HTR-8/SVneo (cell line): ENCODE data around the gene MAPK9.
"Not testable (repeated sequence)": the region's sequence is repeated elsewhere in the genome, so short reads cannot be mapped to it uniquely, and the experiment has no call there.

Source experiments
- DNase-seq: peaks from one replicate; pipeline ENCODE4 v3.0.0; 2011; ENCODE audit warnings: low spot score, mixed read lengths; ENCODE audit not compliant: insufficient read length
- FAIRE-seq: peaks from 2 replicates; lab custom pipeline; 2011; peaks lifted over from hg19 to GRCh38; lab: Jason Lieb, UNC

Gene MAPK9

DNA sequence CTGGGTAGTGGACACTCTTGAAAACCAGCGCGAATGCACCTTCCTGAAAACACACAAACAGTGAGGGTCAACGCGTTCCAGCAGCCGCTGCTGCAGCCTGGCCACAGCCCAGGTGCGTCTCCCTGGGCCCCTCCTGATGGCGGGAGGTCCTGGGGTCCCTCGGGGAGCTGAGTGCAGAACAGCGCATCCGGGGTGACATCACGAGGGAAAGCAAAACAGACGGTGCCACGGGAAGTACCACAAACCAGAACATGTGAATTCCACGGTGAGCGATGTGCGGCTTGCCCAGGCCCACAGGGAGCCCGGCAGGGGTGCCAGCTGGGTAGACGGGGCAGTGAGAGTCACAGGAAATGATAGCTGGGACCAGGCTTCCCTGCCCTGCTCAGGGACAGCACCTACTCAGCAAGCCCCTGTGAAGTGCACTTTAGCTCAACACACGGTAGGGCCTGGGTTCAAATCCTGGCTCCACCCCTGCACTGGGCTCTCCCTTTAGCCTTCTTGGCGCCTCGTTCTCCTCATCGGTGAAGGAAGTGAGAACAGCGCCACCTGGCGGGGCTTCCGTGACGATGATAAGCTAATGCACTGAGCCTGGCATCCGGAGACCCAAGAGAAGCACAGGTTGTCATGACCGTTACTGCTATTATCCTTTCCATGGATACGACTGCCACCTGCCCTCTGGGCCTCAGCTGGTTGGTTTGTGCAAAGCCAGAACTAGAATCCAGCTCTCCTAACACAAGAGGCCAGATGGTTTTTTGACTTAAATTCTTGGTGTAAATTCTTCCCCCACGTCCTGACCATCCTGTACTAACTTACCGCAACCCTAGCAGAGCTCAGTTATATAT, 36.6 kb upstream of the MAPK9 start:
- FAIRE-seq (no peak), DNase-seq (peak; percentile 69)

DNA sequence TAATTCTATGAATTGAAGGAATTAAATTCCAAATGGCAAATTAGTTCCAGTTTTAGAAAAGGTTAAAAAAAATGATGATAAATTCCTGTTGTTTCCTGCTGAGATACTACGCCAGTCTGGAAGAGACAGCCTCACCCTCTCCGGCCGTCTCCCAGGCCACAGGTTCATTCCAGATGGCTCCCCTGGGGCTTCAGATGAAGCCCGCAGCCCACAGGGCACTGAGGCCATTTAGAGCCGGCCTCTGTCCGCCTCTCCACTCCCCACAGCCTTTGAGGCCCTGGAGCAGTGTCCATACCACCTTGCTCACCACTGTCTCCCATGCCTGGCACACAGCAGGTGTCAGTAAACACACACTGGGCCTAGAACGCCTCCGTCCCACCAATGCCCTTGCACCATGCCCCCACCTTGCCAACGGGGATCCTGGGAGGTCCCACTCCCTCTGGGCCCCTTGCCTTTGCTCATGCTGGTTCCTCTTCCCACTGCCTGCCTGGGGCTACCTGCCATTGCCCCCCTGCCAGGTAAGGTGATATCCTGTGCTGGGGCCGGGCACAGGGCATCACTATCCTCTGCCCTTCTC, 35.2 kb upstream of the MAPK9 start:
- no peak for DNase-seq
- no peak for FAIRE-seq

DNA sequence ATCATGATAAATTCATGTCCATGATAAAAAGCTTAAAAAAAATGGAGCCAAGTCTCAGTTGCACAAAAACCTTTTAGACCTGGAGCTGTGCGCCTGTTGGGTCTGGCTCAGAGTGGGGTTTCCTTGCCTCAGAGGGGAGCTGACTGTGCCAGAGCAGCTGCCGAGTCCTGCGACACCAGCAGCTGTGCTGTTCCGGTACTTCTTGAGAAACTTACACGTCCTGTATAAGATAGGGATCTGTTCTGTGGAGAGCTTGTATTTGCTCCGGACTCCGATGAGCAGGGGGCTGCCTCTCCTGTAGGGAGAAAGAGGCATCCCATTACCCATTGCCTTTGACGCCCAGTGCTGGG, 32.7 kb upstream of the MAPK9 start:
- FAIRE-seq (no peak), DNase-seq (no peak)

DNA sequence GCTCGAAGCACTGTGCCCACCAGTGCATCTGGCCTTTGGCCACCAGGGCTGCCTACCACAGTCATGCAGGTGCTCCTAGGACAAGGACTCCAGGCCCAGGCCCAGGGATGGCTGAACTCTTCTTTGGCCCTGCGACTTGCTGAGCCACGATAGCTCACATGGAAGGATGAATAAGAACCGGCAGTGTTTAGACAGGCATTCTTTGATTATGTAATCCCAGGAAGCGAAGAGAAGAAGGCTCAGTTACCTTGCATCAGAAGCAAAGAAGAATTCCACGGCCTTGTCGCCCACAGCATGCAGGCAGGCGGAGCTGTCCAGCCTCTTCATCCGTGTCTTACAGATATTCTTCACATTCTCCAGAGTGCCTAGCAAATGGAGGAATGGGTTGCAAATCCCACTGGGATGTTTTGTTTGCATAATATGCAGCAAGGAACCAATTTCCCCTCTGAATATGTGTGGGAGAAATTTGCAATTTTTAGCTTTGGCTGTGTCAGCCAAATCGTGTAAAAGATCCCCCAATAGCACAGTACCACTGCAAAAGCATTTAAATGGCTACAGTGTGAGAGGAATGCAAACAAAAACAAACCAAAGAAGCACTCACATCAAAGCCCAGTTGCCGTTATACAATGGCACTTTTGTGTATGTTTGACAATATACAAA, 32.2 kb upstream of the MAPK9 start:
- FAIRE-seq (no peak), DNase-seq (no peak)

DNA sequence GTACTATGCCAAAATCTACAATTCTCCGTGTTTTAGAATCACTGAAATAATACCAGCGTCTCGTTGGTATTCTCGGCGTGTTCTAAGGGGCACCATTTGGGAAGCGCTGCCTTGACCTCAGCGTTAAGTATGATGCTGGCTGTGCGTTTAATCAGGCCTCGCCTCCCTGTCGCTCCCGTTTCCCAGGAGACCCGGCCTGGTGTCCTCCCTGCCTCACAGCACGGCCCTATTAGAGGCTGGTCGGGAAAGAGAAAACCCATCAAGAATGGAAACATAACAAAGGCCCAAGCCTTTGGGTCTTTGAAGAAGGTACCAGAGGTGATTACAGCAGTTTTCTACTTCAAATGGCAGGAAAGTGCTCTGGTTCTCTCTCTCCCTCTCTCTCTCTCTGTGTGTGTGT, 31.3 kb upstream of the MAPK9 start:
- DNase-seq, result no peak
- no peak for FAIRE-seq

DNA sequence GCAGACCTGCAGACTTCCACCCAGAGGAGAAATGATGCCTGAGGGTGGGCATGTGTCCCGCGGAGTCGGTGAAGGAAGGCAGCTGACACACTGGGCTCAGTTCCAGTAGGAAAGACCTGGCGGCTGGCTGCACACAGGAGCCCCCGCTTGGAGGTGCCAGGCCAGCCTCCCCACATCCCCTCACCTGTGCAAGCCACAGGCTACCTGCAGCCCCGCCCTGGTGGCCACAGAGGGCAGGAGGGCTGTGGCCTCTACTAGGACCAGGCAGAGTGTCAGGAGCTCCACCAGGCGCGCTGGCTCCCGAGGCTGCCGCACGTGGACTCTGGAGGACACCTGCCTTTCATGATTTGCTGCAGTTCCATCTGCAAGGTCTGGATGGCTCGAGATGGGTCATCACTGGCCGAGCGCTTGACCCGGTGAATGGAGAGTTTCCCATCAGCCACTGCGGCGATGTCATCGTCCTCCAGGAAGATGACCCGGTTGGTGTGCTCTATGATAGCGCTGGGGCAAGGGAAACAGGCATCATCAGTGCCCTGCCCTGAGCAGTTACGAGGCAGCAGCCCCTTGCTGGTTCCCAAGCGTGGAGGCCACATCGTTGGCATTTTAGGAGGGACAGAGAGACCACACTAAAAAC, 26.7 kb upstream of the MAPK9 start:
- no peak for DNase-seq
- FAIRE-seq, result no peak

DNA sequence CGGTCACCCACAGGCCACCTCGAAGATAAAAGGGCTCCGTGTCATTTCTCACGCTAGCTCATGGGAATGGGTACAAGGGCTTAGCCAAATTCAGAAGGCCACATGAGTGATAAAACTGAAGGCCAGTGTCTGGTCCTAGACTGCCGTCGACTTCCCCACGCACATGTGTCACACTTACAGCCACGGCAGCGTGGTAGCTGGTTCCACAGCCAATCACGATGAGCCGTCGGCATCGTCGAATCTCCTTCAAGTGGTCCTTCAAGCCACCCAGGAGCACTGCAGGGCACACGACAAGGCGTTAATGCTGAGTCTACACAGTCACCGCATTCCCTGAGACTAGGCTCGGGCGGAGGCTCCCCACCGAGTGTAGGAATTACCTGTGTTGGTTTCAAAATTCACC, 24.7 kb upstream of the MAPK9 start:
- DNase-seq (no peak), FAIRE-seq (no peak)

DNA sequence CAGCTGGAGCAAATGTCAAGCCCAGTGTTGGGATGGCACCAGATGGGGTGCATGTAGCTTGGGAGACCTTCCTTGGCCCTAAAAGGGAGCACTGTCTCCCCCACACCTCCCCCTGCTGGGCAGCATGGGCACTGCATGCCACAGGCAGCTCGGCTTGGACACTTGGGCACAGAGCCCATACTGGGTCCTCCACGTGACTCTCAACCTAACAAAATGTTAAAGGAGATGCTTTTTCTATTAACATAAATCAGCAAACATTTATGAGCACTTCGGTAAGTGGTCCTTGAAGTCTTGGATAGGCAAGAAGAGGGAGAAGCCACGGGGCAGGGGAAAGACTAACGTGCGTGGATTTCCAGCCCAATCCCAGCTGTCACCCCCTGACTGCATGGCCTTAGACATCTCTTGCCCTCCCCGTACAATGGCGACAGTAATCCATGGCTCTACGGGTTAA, 23.9 kb upstream of the MAPK9 start:
- DNase-seq (peak; percentile 63), FAIRE-seq (peak; percentile 93)

DNA sequence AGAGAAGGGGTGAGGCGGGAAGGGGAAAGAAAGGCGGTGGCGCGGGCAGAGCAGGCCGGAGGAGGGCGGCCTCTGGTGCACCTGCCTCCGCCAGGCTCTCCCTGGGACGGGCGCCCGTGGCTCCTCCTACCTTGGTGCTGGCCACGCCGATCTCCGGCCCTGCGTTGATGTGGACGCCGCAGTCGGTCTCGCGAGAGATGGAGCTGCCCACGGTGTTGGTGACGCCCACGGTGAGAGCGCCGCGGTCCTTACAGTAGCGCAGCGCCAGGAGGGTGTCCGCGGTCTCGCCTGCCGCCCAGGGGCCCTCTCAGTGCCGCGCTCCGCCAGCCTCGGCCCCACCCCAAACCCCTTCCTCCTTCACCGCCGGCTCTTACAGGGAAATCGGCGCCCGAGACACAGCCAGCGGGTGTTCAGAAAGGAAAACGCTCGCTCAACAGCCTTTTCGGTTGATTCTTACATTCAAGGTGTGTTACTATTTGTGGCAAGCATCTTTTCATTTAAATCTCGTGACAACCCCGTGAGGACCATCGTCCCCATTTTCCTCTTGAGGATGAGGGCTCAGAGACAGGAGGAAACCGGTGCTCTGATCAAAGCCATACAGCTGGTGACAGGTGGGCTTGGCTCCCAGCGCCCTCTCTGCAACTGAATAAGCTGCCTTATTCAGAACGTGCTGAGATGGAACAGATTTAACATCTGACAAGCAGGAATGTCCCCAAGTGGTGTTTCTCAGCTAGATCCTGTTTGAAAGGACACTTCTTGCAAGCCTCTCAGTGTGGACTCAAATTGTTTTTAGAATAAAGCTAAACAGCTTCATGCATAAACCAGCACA, 22.0 kb upstream of the MAPK9 start:
- DNase-seq, result no peak

DNA sequence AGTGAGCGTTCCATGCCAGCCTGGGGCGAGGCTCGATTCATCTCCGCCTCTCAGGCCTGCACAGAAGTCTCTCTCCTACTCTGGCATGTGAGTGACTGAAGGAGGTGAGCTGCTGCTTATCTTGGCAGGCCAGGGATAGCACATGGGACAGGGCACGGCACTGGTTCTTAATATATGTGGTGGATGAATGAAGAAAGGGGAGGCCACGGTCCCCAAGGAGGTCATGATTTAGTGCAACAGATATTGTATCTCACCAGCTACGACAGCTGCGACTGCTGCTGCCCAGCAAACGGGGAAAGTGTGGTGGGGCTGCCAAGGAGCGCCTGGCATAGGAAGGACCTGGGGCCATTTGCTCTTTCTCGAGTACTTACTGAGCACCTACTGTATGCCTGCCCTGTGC, 19.3 kb upstream of the MAPK9 start:
- FAIRE-seq (no peak), DNase-seq (no peak)

More for the DNA sequence above, 22.0 kb upstream of the MAPK9 start:
- no peak for FAIRE-seq

DNA sequence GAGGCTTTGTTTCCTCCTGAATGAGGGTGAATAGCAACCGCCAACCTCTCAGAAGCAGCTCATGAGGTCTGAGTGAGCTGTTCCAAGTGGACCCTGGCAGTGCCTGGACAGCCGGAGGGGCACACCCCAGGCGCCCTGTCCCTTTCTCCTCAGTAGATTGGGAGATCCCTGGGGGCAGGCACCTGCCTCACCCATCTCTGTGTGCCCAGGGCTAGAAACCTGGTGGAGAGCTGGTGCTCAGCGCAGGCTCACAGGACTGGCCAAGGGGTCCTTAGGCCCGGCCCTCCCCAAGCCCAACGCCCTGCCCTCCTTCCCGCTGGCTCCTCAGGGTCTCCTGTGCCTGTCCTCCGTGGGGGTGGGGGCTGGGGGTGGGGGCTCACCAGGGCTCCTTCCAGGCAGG, 14.9 kb upstream of the MAPK9 start:
- DNase-seq (no peak), FAIRE-seq (no peak)

DNA sequence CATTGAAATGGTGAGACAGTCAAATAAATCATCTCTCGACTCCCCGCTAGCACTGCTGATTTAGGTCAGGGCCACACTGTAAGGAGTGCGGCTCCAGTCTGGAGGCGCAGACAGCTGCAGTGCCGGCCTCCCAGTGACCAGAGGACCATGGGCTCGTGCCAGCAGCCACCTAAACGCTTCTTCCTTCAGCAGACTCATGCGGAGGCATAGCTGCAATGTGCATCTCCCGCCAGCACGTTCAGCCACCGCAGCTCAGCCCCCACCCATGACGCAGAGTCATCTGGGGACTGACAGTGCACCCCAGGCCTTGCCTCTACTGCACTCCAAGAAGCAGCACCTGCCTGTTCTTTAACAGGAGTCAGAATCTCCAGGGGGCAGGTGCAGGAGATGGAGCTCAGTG, 13.6 kb upstream of the MAPK9 start:
- DNase-seq (no peak), FAIRE-seq (no peak)

DNA sequence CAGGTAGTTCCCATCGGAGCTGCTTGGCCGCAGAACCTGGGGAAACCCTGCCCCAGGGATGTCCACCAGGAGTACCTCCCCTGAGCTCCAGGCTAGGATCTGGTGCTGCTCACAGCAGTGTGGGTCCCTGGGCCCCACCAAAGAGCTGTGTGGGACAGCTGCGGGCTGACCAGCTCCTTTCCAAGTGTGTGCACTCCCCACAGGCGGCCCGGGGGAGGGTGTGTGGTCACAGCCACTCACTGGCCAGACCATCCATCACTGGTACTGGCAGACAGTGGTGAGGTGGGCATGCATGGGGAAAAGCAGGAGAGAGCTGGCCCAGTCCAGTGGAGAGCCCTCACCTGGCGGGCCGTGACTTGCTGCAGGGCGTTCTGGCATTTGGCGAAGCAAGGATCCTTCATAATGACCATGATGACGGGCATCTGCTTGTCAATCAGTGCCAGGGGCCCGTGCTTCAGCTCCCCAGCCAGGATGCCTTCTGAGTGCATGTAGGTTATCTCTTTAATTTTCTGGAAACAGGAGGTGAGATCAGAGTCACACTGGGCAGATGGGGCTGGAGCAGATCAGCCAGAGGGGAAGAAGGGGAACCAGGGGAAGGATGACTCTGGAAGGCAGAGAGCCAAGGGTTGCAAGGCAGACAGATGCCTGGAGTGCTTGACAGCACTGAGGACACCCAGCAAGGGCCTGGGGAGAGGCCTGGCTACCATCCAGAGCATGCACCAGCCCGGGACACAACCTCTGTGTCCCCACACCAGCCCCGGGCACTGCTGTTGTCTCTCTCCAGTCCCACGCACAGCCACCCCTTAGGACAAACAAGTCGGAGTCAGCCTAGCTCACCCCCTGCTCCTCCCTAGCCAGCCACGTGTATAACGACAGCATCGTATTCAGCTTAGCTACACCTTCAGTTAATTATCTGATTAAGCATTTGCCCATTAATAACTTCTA, 12.8 kb upstream of the MAPK9 start:
- FAIRE-seq (no peak), DNase-seq (no peak)

DNA sequence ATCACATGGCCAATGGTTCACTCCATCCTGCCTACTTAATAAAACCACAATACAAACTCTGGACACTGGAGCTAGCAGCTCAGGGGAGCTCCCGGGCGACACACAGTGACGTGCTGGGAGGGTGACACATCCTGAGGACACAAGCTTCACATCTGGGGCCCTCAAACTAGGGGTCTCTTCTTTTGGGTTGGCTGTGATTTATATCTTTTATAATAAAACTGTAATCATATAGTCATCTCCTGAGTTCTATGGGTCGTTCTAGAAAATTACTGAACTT, 12.1 kb upstream of the MAPK9 start:
- no peak for DNase-seq

DNA sequence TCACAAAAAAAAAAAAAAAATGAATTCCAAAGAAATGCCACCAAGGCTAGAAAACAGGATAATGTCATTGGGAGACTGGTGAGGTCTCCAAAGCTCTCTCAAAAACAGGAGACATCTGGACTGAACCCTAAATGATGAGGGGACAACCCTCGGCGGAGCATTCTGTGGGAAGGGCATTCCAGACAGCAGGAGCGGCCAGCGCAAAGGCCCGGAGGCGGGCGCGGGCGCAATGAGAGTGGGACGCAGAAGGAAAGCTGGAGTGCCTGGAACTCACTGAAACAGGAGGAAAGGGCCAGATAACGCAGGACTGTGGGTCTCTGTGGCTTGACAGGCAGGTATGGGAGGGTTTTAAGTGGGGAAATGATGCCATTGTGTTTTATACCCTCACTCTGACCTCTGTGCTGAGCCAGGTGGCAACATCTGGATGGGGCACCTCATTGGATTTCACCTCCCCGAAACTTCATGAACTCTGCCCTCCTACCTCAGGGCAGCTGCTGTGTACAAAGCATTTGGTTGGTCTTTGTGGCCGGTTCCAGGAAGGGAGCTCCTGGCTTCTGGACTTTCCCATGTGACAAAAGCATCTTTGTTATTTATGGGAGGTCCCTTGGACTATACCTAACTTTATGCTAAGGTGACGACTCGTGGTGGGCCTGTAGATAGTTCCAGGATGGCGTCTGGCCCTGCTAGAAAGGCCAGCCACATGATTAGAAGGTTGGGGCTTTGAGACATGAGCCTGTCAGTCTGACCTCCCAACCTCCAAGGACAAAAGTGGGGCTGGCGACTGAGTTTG, 11.5 kb upstream of the MAPK9 start:
- DNase-seq (no peak), FAIRE-seq (no peak)

More for the DNA sequence above, 12.1 kb upstream of the MAPK9 start:
- no peak for FAIRE-seq

DNA sequence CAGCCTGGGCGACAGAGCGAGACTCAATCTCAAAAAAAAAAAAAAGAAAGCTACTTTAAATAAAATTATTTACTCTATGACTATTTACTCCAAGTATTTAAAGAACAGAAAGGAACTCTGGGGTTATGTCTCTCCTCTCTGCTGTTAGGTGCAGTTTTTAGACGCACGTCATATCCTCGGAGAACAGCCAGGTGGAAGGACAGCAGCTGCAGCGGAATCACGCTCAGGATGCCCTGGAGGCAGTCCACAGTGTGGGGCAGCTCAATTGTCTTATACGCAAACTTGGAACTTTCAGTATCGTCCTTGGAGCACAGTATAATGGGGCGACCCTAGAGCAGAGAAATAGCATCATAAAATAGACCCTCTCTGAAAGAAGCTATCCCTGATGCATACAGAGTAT, 10.4 kb upstream of the MAPK9 start:
- DNase-seq (no peak), FAIRE-seq (no peak)

DNA sequence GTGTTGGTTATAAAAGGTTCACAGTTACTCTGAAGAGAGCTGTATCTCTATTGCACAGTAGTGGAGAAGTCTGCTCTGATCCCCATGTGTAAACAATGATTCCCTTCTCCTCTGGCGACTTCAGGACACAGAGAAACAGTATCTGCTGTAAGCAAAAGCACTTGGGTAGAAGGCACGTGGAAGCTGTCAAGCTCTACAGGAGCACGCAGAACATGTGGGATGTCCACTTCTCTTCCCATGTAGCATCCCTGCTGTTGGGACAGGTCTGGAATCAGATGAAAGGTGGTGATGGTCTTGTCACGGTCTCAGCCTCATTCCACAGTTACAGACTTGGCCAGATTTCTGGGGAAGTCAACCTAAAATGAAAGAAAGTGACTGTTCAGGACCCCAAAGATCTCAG, 9.4 kb upstream of the MAPK9 start:
- DNase-seq (no peak), FAIRE-seq (no peak)

DNA sequence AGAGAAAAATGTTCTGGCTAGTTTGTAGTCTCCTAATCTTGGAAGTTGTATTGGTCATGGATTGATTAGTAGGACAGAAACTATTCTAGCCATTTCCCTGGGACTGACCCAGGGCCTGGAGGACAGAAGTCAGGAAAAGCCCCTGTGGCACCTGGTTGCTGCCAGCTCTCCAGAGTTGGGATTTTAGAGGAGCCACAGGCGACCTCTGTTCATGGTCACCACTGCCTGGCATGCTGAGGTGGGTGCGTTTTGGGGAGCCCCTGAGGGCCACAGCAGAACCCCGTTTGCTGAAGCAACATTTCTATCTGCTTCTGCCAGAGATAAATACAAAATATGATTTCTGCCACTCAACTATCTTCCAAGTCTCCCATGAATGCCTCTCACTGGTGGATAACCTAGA, 7.6 kb upstream of the MAPK9 start:
- no peak for DNase-seq
- FAIRE-seq, result no peak

DNA sequence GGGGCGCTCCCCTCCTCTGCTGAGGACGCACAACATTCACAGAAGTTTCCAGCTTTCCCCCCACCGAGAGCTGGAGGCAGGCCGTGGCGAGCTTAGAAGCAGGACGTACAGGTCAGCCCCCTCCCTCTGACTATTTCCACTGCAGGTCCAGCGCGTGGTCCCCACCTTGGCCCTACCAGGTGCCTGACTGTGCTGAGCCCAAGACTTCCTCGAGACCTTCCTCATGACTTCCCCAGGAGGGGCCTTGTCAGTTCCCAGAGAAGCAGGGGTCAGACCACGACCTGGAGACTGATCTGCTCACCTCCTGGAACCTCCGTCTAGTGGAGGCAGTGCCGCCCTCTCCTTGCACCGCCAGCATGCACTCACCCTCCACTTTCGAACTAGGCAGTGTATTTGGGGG, 7.1 kb upstream of the MAPK9 start:
- not testable (repeated sequence) for DNase-seq, FAIRE-seq
